Fibroblast of skin of right quadriceps (primary cell): ENCODE measurements around the gene ITGA8.
A peak's percentile ranks its signal among the peaks of the same experiment; 100 is the strongest.
"Not testable (repeated sequence)": the region's sequence is repeated elsewhere in the genome, so short reads cannot be mapped to it uniquely, and the experiment has no call there.

Experiments used
- DNase-seq: peaks from one replicate; pipeline ENCODE4 v3.0.0-alpha.2; 2013

ITGA8 gene

GRCh38 chr10:15672469-15672868, 47.3 kb downstream of the ITGA8 start:
- DNase-seq: no peak

- DNase-seq: no peak
Measured at GRCh38 chr10:15670880-15671279, 48.8 kb downstream of the ITGA8 start.

GRCh38 chr10:15661574-15661973, 58.1 kb downstream of the ITGA8 start:
- peak; percentile 37 for DNase-seq

GRCh38 chr10:15660990-15661389, 58.7 kb downstream of the ITGA8 start:
- no peak for DNase-seq

GRCh38 chr10:15658069-15658702, 61.5 kb downstream of the ITGA8 start:
- no peak for DNase-seq

GRCh38 chr10:15652757-15653156, 67.0 kb downstream of the ITGA8 start:
- no peak for DNase-seq

GRCh38 chr10:15652117-15652516, 67.6 kb downstream of the ITGA8 start:
- DNase-seq: no peak

GRCh38 chr10:15651175-15651574, 68.5 kb downstream of the ITGA8 start:
- DNase-seq: no peak

- DNase-seq: peak; percentile 66
Measured at GRCh38 chr10:15642095-15642494, 77.6 kb downstream of the ITGA8 start.

GRCh38 chr10:15640536-15641085, 79.1 kb downstream of the ITGA8 start:
- DNase-seq: no peak

- DNase-seq: no peak
Measured at GRCh38 chr10:15636446-15636845, 83.3 kb downstream of the ITGA8 start.

- peak; percentile 25 for DNase-seq
Measured at GRCh38 chr10:15632456-15633091, 87.1 kb downstream of the ITGA8 start.

GRCh38 chr10:15631205-15631604, 88.5 kb downstream of the ITGA8 start:
- DNase-seq: not testable (repeated sequence)

GRCh38 chr10:15630353-15630752, 89.4 kb downstream of the ITGA8 start:
- no peak for DNase-seq

GRCh38 chr10:15627617-15628196, 92.0 kb downstream of the ITGA8 start:
- DNase-seq: no peak

GRCh38 chr10:15626937-15627336, 92.8 kb downstream of the ITGA8 start:
- DNase-seq: no peak

GRCh38 chr10:15625261-15625660, 94.5 kb downstream of the ITGA8 start:
- DNase-seq: no peak

- peak; percentile 65 for DNase-seq
Measured at GRCh38 chr10:15624401-15625196, 95.1 kb downstream of the ITGA8 start.

- no peak for DNase-seq
Measured at GRCh38 chr10:15620836-15621515, 98.7 kb downstream of the ITGA8 start.

GRCh38 chr10:15620337-15620736, 99.4 kb downstream of the ITGA8 start:
- no peak for DNase-seq

- peak; percentile 90 for DNase-seq
Measured at GRCh38 chr10:15609246-15609645, 110.5 kb downstream of the ITGA8 start.

- DNase-seq: peak; percentile 84
Measured at GRCh38 chr10:15606377-15606776, 113.3 kb downstream of the ITGA8 start.
